ENCODE data around the gene KANSL1.
"Not testable (repeated sequence)": the region's sequence is repeated elsewhere in the genome, so short reads cannot be mapped to it uniquely, and the experiment has no call there.

Gene KANSL1

DNA sequence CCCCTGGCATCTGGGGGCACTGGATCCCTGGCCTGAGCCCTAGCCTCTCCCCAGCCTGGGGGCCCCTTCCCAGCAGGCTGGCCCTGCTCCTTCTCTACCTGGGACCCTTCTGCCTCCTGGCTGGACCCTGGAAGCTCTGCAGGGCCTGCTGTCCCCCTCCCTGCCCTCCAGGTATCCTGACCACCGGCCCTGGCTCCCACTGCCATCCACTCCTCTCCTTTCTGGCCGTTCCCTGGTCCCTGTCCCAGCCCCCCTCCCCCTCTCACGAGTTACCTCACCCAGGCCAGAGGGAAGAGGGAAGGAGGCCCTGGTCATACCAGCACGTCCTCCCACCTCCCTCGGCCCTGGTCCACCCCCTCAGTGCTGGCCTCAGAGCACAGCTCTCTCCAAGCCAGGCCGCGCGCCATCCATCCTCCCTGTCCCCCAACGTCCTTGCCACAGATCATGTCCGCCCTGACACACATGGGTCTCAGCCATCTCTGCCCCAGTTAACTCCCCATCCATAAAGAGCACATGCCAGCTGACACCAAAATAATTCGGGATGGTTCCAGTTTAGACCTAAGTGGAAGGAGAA lies 180.6 kb downstream of the KANSL1 start:
- DNase-seq = no peak

GRCh38 chr17:46011711-46012505 lies 181.3 kb downstream of the KANSL1 start:
- DNase-seq = no peak

DNA sequence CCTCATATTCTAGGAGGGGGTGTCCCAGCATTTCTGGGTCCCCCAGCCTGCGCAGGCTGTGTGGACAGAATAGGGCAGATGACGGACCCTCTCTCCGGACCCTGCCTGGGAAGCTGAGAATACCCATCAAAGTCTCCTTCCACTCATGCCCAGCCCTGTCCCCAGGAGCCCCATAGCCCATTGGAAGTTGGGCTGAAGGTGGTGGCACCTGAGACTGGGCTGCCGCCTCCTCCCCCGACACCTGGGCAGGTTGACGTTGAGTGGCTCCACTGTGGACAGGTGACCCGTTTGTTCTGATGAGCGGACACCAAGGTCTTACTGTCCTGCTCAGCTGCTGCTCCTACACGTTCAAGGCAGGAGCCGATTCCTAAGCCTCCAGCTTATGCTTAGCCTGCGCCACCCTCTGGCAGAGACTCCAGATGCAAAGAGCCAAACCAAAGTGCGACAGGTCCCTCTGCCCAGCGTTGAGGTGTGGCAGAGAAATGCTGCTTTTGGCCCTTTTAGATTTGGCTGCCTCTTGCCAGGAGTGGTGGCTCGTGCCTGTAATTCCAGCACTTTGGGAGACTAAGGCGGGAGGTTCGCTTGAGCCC lies 182.5 kb downstream of the KANSL1 start:
- DNase-seq = no peak

- no peak for DNase-seq
Observed at GRCh38 chr17:46009681-46010596, 183.3 kb downstream of the KANSL1 start.

- DNase-seq = no peak
Observed at GRCh38 chr17:46008591-46008990, 184.6 kb downstream of the KANSL1 start.

DNA sequence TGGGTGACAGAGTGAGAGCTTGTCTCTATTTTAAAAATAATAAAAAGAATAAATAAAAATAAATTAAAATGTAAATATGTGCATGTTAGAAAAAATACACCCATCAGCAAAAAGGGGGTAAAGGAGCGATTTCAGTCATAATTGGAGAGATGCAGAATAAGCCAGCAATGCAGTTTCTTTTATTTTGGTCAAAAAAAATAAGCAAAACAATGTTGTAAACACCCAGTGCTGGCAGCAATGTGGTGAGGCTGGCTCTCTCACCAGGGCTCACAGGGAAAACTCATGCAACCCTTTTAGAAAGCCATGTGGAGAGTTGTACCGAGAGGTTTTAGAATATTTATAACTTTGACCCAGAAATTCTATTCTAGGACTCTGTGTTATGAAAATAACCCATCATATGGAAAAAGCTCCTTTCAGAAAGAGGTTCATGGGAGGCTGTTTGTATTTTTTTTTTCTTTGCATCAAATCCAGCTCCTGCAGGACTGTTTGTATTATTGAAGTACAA lies 185.7 kb downstream of the KANSL1 start:
- DNase-seq = no peak

GRCh38 chr17:46006082-46006481 lies 187.1 kb downstream of the KANSL1 start:
- DNase-seq = not testable (repeated sequence)

GRCh38 chr17:46003907-46004748 lies 189.1 kb downstream of the KANSL1 start:
- DNase-seq = no peak

GRCh38 chr17:46002973-46003316 lies 190.3 kb downstream of the KANSL1 start:
- no peak for DNase-seq

GRCh38 chr17:46002311-46002972 lies 190.8 kb downstream of the KANSL1 start:
- peak; percentile 68 for DNase-seq

DNA sequence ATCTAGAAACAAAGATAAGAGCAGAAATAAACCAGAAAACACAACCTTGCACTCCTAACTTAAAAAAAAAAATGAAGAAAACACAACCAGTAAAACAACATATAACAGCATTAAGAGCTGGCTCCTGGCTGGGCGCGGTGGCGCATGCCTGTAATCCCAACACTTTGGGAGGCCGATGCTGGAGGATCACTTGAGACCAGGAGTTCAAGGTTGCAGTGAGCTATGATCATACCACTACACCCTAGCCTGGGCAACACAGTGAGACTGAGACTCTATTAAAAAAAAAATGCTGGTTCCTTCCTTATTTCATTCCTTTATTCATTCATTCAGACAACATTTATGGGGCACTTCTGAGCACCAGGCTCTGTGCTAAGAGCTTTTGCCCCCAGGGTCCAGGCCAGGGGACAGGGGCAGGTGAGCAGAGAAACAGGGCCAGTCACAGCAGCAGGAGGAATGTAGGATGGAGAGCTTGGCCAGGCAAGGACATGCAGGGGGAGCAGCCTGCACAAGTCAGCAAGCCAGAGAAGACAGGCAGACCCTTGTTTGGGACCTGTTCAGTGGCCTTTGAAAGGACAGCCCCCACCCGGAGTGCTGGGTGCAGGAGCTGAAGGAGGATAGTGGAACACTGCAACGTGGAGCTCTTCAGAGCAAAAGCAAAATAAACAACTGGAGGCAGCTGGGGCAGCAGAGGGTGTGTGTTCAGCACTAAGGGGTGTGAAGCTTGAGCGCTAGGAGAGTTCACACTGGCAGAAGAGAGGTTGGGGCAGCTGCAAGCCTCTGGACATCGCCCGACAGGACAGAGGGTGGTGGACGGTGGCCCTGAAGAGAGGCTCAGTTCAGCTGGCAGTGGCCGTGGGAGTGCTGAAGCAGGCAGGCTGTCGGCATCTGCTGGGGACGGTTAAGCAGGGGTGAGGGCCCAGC lies 191.6 kb downstream of the KANSL1 start:
- DNase-seq = no peak

DNA sequence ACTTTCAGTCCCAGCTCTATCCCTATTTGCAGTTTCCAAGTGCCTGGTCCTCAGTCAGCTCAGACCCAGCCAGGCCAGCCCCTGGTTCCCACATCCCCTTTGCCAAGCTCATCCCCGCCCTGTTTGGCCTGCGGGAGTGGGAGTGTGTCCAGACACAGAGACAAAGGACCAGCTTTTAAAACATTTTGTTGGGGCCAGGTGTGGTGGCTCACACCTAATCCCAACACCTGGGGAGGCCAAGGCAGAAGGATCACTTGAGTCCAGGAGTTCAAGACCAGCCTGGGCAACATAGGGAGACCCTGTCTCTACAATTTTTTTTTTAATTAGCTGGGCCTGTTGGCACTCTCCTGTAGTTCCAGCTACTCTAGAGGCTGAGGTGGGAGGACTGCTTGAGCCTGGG lies 192.5 kb downstream of the KANSL1 start:
- no peak for DNase-seq

DNA sequence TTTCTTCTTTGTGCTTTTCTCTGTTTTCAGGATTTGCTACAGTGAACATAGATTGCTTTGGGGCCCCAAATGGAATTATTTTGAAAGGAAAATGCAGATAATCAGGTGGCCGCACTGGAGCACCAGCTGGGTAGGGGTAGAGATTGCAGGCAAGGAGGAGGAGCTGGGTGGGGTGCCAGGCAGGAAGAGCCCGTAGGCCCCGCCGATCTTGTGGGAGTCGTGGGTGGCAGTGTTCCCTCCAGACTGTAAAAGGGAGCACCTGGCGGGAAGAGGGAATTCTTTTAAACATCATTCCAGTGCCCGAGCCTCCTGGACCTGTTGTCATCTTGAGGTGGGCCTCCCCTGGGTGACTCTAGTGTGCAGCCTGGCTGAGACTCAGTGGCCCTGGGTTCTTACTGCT lies 192.9 kb downstream of the KANSL1 start:
- no peak for DNase-seq

DNA sequence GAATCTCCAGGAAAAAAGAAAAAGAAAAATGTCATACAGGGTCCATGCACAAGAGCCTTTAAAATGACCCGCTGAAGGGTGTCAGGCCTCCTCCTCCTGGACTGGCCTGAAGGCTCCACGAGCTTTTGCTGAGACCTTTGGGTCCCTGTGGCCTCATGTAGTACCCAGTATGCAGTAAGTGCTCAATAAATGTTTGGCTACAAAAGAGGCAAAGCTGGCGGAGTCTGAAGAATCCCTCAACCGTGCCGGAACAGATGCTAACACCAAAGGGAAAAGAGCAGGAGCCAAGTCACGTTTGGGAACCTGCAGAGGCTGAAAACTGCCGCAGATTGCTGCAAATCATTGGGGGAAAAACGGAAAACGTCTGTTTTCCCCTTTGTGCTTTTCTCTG lies 193.3 kb downstream of the KANSL1 start:
- DNase-seq = no peak

DNA sequence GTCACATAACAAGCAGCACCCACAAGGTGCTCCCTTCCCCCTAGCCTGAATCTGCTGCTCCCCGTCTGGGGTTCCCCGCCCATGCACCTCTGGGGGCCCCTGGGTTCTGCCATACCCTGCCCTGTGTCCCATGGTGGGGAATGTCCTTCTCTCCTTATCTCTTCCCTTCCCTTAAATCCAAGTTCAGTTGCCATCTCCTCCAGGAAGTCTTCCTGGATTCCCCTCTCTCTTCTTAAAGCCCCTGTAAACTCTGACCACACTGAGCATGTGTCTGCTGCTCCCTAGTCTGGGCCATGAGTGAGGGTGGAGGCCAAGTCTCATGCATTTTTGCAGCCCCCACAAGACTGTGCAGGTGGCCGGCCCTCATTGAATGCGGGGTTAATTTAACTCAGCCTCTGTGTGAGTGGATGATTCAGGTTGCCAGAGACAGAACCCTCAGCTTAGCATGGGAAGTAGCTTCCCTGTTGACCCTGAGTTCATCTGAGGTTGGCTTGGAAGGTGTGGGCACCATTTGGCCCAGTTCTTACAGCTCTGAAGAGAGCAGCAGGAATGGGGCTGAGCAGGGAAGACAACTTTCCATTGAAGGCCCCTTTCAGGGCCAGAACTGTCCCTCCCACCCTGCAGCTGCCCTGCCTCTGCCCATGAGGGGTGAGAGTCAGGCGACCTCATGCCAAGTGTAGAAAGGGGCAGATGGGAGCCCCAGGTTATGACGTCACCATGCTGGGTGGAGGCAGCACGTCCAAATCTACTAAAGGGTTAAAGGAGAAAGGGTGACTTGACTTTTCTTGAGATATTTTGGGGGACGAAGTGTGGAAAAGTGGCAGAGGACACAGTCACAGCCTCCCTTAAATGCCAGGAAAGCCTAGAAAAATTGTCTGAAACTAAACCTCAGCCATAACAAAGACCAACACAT lies 194.0 kb downstream of the KANSL1 start, which contains the start of gene STH:
Gene STH (plus strand): TSS at position 264 of the 913 bp plus-strand sequence. CDS start 30 bp downstream, at position 294.
- DNase-seq = no peak

- no peak for DNase-seq
Observed at GRCh38 chr17:45997624-45998023, 195.6 kb downstream of the KANSL1 start.

- no peak for DNase-seq
Observed at GRCh38 chr17:45997166-45997565, 196.1 kb downstream of the KANSL1 start.

GRCh38 chr17:45996282-45996937 lies 196.8 kb downstream of the KANSL1 start:
- no peak for DNase-seq
